Measurements from ENCODE around the gene KCNH2.

Gene KCNH2

DNA sequence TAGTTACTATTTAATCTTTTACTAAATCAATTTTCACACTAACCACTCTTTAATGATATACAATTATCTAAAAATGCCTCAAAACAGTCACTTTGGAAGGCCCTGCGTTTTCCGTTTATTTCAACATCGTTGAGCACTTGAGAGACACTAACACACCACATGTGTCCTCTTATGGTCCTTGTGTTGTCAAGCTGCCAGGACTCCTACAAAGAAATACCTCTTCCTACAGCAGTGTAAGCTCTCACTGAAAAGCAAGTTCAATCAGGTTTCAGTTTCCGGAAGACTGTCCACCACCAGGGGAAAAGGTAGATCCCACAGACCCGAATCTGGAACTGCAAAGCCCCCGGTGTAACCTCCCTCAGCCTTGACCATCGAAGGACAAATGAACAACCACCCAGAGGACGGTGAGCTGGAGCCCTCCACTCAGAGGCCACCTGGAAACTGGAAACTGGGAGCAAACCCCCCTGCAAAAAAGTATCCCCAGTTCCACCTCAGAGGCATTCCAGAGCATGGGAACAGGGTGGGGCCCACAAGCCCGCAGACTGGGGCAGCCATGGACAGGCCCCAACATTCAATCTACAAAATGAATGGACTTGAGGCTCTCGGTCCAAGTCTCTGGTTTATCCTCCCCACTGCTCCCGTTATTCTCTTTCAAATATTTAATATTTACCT is 37.6 kb downstream of the KCNH2 start:
- Histone ChIP-seq H3K36me3 (ENCODE audit: insufficient read depth, low read length) (no peaks in the 10 kb centered on the region), H3K4me3 (ENCODE audit: low read depth in 1 of 2, low read length in 2 of 2) (no peak overlapping the region), H3K4me1 (ENCODE audit: insufficient read depth, low read length) (peaks cover 41% of the 10 kb centered on the region), H3K27me3 (ENCODE audit: control insufficient read depth in 1 of 2, insufficient read depth in 2 of 2, low read length in 2 of 2) (no peaks in the 10 kb centered on the region), H3K27ac (ENCODE audit: low read depth, low read length) (no peak overlapping the region), H3K9me3 (ENCODE audit: low read length) (no peaks in the 10 kb centered on the region), H3K9ac (ENCODE audit: low read length) (no peak overlapping the region)

DNA sequence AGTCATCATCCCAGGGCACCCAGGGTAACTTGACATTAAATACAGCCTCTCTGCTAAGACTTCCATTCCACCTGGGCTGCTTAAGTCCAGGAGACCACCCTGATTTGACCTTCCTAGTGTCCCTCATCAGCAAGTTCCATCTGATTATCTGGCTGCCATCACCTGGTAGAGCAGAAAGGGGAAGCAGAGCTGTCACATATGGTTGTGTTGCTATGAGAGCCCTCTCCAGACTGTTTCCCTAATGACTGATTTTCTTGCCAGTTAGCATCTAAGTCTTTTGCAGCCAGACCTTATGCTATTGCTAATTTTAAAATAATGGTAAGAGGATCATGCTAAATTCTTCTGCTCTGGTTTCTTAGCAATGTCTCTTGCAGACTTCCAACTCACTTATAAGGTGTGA is 38.7 kb downstream of the KCNH2 start:
- Histone ChIP-seq H3K9me3 (ENCODE audit: low read length) (no peaks in the 10 kb centered on the region), H3K4me3 (ENCODE audit: low read depth in 1 of 2, low read length in 2 of 2) (no peak overlapping the region), H3K9ac (ENCODE audit: low read length) (no peak overlapping the region), H3K27me3 (ENCODE audit: control insufficient read depth in 1 of 2, insufficient read depth in 2 of 2, low read length in 2 of 2) (no peaks in the 10 kb centered on the region), H3K36me3 (ENCODE audit: insufficient read depth, low read length) (no peaks in the 10 kb centered on the region), H3K4me1 (ENCODE audit: insufficient read depth, low read length) (peaks cover 31% of the 10 kb centered on the region), H3K27ac (ENCODE audit: low read depth, low read length) (no peak overlapping the region)

DNA sequence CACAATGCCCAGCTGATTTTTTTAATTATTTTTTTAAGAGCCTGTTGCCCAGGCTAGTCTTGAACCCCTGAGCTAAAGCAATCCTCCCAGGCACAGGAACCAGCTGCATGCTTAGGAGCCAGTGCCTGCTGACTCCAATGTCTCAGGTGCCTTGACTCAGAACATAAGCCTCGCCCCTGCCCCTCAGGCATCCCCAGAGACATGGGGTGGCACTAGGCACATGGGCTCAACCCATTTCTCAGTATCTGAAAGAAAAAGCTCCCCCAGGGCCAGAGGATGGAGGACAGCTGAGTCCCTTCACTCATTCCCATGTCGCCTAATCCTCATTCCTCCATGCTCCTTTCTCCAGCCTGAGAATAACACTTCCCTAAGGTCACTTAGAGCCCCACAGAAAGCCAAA is 39.1 kb downstream of the KCNH2 start:
- Histone ChIP-seq H3K9me3 (ENCODE audit: low read length) (no peaks in the 10 kb centered on the region), H3K36me3 (ENCODE audit: insufficient read depth, low read length) (no peaks in the 10 kb centered on the region), H3K27ac (ENCODE audit: low read depth, low read length) (no peak overlapping the region), H3K9ac (ENCODE audit: low read length) (no peak overlapping the region), H3K4me3 (ENCODE audit: low read depth in 1 of 2, low read length in 2 of 2) (no peak overlapping the region), H3K27me3 (ENCODE audit: control insufficient read depth in 1 of 2, insufficient read depth in 2 of 2, low read length in 2 of 2) (no peaks in the 10 kb centered on the region), H3K4me1 (ENCODE audit: insufficient read depth, low read length) (peaks cover 31% of the 10 kb centered on the region)

DNA sequence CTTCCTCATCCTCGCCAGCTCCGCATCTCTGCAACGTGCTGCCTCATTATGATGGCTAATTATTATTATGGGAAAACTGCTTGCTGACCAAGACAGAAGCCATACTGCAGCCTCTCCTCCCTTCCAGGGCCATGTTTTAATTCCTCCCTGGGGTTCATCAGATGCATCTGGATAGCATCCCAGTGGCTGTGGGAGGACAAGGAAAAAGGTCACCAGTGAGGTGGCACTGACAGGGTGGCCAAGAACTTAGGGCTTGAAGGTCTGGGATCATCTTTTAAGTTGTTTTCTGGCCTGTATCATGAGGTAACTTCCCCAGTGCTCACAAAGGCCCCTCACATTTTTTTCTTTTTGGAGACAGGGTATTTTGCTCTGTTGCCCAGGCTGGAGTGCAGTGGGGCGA is 39.6 kb downstream of the KCNH2 start:
- Histone ChIP-seq H3K9me3 (ENCODE audit: low read length) (no peaks in the 10 kb centered on the region), H3K4me3 (ENCODE audit: low read depth in 1 of 2, low read length in 2 of 2) (no peak overlapping the region), H3K27ac (ENCODE audit: low read depth, low read length) (no peak overlapping the region), H3K36me3 (ENCODE audit: insufficient read depth, low read length) (no peaks in the 10 kb centered on the region), H3K27me3 (ENCODE audit: control insufficient read depth in 1 of 2, insufficient read depth in 2 of 2, low read length in 2 of 2) (no peaks in the 10 kb centered on the region), H3K4me1 (ENCODE audit: insufficient read depth, low read length) (peaks cover 31% of the 10 kb centered on the region), H3K9ac (ENCODE audit: low read length) (no peak overlapping the region)

DNA sequence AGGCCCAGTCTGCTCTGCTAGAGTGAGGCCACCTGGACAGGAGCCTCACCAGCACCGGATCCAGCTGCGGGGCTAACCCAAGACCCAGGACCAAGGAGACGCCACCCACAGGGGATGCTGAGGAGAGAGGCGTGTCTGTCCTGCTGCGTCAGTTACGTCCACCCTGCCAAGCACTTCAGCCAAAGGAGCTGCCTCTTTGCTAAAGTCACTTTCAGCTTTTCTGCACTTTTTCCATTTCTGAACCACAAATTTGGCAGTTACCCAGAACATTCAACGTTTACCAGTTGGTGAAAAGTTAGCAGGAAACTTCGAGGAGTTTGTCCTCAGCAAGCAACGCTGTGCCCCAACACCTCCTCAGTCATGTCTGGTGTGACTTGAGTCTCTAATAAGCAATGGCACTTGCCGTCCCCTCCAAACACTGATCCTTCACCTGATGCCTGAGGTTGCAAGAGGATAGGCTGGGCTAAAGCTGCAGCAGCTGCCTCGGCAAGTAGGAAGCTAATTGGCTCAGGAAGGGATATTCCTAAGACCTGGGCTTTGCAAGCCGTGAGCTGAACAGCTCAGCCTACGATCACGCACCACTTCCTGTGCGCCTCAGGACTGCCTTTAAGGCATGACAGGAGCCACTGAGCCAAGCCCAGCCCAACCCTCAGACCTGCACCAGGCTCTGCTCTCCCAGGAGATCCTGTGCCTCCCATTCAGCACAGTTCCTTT is 40.1 kb downstream of the KCNH2 start:
- no peak overlapping the region for H3K4me3 ChIP-seq (ENCODE audit: low read depth in 1 of 2, low read length in 2 of 2)
- H3K36me3 ChIP-seq (ENCODE audit: insufficient read depth, low read length): no peaks in the 10 kb centered on the region
- peaks cover 31% of the 10 kb centered on the region for H3K4me1 ChIP-seq (ENCODE audit: insufficient read depth, low read length)
- H3K9ac ChIP-seq (ENCODE audit: low read length): no peak overlapping the region
- no peaks in the 10 kb centered on the region for H3K27me3 ChIP-seq (ENCODE audit: control insufficient read depth in 1 of 2, insufficient read depth in 2 of 2, low read length in 2 of 2)
- H3K9me3 ChIP-seq (ENCODE audit: low read length): no peaks in the 10 kb centered on the region
- no peak overlapping the region for H3K27ac ChIP-seq (ENCODE audit: low read depth, low read length)

DNA sequence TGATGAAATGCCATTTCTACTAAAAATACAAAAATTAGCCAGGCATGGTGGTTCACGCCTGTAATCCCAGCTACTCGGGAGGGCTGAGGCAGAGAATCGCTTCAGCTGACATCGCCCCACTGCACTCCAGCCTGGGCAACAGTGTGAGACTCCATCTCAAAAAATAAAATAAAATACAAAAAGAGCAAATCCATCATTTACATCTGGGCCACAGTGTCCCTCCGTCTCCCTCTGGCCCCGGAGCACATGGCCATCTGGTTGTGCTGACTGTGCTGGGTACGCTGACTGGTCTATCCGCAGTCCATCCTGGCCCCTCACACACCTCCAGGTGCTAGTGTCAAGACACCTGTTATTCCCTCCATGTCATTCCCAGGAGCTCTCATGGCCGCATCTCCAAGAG is 42.1 kb downstream of the KCNH2 start:
- no peaks in the 10 kb centered on the region for H3K36me3 ChIP-seq (ENCODE audit: insufficient read depth, low read length)
- peaks cover 13% of the 10 kb centered on the region for H3K4me1 ChIP-seq (ENCODE audit: insufficient read depth, low read length)
- H3K9ac ChIP-seq (ENCODE audit: low read length): no peak overlapping the region
- no peaks in the 10 kb centered on the region for H3K9me3 ChIP-seq (ENCODE audit: low read length)
- H3K4me3 ChIP-seq (ENCODE audit: low read depth in 1 of 2, low read length in 2 of 2): no peak overlapping the region
- no peaks in the 10 kb centered on the region for H3K27me3 ChIP-seq (ENCODE audit: control insufficient read depth in 1 of 2, insufficient read depth in 2 of 2, low read length in 2 of 2)
- H3K27ac ChIP-seq (ENCODE audit: low read depth, low read length): no peak overlapping the region

DNA sequence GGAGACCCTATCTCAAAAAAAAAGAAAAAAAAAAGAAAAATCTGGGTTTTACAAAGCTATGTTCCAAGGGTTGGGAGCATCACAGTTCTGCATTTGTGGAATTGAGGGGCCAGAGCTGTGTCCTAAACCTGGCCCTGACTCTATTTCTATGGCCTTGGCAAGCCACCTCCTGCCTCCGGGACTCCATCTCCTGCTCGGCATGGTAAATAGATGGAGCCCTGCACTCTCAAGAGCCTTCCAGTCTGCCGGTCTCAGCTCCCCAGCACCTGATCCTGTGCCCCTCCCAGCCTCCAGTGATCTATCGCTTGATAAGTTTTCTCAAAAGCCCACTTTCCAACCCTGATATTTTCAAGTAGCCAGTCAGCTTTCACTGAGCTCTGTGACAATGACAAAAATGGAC is 43.0 kb downstream of the KCNH2 start:
- Histone ChIP-seq H3K36me3 (ENCODE audit: insufficient read depth, low read length) (no peaks in the 10 kb centered on the region), H3K4me1 (ENCODE audit: insufficient read depth, low read length) (peaks cover 13% of the 10 kb centered on the region), H3K9ac (ENCODE audit: low read length) (no peak overlapping the region), H3K9me3 (ENCODE audit: low read length) (no peaks in the 10 kb centered on the region), H3K27ac (ENCODE audit: low read depth, low read length) (no peak overlapping the region), H3K4me3 (ENCODE audit: low read depth in 1 of 2, low read length in 2 of 2) (no peak overlapping the region), H3K27me3 (ENCODE audit: control insufficient read depth in 1 of 2, insufficient read depth in 2 of 2, low read length in 2 of 2) (no peaks in the 10 kb centered on the region)

DNA sequence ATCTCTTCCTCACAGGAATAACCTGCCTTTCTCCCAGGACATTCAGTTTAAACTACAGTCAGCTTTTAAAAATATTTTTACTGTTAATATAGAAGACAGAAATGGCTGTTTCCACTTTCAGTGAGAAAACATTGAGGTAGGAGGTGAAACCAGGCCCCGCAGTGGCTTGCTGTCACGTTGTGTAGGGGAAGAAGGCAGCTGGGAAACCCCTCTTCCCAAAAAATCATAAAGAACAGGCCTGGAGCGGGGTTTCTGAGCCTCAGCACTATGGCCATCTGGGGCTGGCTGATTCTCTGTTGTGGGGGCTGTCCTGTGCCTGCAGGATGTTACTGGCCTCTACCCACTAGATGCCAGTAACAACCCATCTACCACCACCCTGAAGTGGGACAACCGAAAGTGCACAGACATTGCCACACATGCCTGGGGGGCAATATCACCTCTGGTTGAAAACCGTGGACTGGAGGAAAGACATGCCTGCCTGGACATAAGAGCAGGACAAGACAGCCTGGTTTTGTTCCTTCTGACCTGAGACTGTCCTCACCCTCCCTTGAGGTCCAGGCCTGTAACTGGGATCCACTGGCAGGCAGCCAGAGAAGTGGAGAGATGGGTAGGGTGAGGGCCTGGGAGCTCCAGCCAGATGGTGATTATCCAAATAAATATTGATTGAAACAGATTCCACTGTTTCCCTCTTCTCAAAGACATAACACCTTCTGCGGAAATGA is 43.9 kb downstream of the KCNH2 start:
- H3K9me3 ChIP-seq (ENCODE audit: low read length): no peaks in the 10 kb centered on the region
- no peaks in the 10 kb centered on the region for H3K36me3 ChIP-seq (ENCODE audit: insufficient read depth, low read length)
- H3K4me3 ChIP-seq (ENCODE audit: low read depth in 1 of 2, low read length in 2 of 2): no peak overlapping the region
- H3K9ac ChIP-seq (ENCODE audit: low read length): no peak overlapping the region
- H3K27ac ChIP-seq (ENCODE audit: low read depth, low read length): no peak overlapping the region
- peaks cover 13% of the 10 kb centered on the region for H3K4me1 ChIP-seq (ENCODE audit: insufficient read depth, low read length)
- H3K27me3 ChIP-seq (ENCODE audit: control insufficient read depth in 1 of 2, insufficient read depth in 2 of 2, low read length in 2 of 2): no peaks in the 10 kb centered on the region

DNA sequence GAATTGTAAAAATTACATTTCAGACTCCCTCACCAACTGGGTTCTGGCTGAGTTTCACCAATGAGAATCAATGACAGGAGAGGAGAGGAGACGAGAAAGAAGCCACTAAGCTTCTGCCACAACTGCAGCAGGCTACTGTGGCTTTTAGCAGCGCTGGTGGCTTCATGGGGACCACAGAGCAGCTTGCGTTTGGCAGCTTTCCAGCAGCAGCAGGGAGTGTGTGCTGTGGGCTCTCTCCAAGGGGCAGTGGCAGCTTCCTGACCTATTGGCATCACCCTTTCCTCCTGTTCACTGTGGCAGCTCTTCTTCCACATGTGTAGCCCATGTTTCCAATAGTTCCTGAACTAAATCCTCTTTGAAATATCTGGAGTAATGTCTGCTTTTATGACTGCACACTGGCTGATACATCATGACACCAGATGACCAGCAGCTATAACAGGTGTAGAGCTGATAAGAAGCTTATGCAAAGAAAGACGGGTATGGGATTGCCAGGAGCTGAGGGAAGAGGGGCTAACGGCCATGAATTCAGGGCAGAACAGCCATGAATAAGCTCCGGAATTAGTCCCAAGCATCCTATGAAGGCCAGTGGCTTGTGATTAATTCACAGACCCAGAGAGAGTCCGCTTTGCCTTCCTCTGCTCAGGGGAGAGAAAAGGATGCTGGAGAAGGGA is 46.8 kb downstream of the KCNH2 start:
- no peak overlapping the region for H3K27ac ChIP-seq (ENCODE audit: low read depth, low read length)
- H3K4me1 ChIP-seq (ENCODE audit: insufficient read depth, low read length): no peaks in the 10 kb centered on the region
- H3K36me3 ChIP-seq (ENCODE audit: insufficient read depth, low read length): no peaks in the 10 kb centered on the region
- H3K9ac ChIP-seq (ENCODE audit: low read length): no peak overlapping the region
- H3K4me3 ChIP-seq (ENCODE audit: low read depth in 1 of 2, low read length in 2 of 2): no peak overlapping the region
- H3K9me3 ChIP-seq (ENCODE audit: low read length): no peaks in the 10 kb centered on the region
- no peaks in the 10 kb centered on the region for H3K27me3 ChIP-seq (ENCODE audit: control insufficient read depth in 1 of 2, insufficient read depth in 2 of 2, low read length in 2 of 2)

DNA sequence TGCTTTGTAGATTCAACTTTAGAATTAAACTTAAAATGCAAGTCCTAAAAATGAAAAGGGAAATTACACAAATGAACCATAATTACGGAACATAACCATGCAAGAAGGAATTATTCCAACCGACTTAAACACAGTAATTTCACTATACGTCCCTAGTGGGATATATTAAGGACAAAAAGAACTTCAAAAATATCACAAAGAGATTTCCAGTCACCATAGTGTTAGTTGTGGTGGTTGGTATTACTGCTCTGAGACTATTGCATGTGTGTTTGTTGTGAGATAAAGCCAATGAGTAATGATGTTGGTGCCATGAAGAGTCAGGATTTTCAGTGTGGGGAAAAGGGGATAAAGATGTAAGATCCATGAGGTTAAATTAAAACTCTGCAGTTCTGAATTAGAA is 49.6 kb downstream of the KCNH2 start:
- Histone ChIP-seq H3K9me3 (ENCODE audit: low read length) (no peaks in the 10 kb centered on the region), H3K4me1 (ENCODE audit: insufficient read depth, low read length) (no peaks in the 10 kb centered on the region), H3K27ac (ENCODE audit: low read depth, low read length) (no peak overlapping the region), H3K9ac (ENCODE audit: low read length) (no peak overlapping the region), H3K4me3 (ENCODE audit: low read depth in 1 of 2, low read length in 2 of 2) (no peak overlapping the region), H3K36me3 (ENCODE audit: insufficient read depth, low read length) (no peaks in the 10 kb centered on the region), H3K27me3 (ENCODE audit: control insufficient read depth in 1 of 2, insufficient read depth in 2 of 2, low read length in 2 of 2) (no peaks in the 10 kb centered on the region)

DNA sequence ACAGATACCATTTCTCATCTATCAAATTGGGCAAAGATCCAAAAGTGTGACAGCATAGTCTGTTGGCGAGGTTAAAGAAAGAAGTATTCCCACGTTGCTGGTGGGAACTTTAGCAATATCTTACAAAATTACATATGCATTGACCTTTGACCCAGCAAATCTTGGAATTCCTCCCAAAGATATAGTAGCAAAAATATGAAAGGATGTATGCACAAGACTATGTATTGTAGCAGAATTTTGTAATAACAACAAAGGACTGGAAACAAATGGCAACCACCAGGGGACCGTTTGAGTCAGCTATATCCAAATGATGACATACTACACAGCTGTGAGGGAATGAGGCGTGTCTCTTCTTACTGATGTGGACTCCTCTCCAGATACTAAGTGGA is 50.2 kb downstream of the KCNH2 start:
- Histone ChIP-seq H3K27ac (ENCODE audit: low read depth, low read length) (no peak overlapping the region), H3K4me1 (ENCODE audit: insufficient read depth, low read length) (no peaks in the 10 kb centered on the region), H3K9me3 (ENCODE audit: low read length) (no peaks in the 10 kb centered on the region), H3K36me3 (ENCODE audit: insufficient read depth, low read length) (no peaks in the 10 kb centered on the region), H3K27me3 (ENCODE audit: control insufficient read depth in 1 of 2, insufficient read depth in 2 of 2, low read length in 2 of 2) (no peaks in the 10 kb centered on the region), H3K9ac (ENCODE audit: low read length) (no peak overlapping the region), H3K4me3 (ENCODE audit: low read depth in 1 of 2, low read length in 2 of 2) (no peak overlapping the region)
